GM19043 (cell line): Measurements from ENCODE around the gene PTCHD1.

Experiments
- ATAC-seq: cut with Tn5 transposase; IDR thresholded peaks from one replicate; pipeline ENCODE4 v1.9.1; 2021; ENCODE audit warnings: low read depth; ENCODE audit not compliant: unreplicated experiment

The PTCHD1 gene

DNA sequence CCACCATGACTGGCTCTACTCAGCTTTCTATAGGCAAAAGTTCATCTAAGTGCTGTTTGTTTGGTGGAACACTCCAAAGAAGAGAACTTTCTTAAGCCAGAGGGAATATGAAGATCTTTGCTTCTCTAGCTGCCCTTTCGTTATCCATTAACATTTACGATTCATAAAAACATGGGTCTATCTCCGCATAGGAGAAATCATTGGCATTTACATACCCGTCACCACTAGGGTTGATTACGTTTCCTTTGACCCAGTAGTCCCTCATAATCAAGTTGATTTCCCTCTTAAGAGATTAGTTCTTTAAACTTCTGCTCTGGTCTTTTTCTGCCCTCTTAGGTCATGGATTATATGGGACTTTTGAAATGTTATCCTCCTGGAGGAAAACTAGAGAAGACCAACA lies 57.5 kb downstream of the PTCHD1 start:
- ATAC-seq: no peak

DNA sequence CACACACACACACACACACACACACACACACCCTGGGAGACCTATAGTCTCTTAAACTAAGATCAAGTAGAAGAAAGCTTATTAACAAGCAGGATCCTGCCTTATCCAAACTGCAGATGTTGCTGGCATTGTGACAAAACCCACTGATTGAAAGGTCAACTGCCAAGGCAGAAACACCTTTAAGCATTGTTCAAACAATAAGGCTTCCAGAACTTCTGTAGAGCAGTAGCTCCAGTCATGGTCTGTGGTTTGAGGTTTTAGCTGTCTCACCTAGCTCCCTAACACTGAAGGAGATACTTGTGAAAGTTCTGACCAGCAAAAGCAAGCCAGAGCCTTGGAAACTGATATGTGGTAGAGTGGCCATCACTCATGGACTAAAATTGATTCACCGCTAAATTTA lies 59.8 kb downstream of the PTCHD1 start:
- ATAC-seq: no peak

DNA sequence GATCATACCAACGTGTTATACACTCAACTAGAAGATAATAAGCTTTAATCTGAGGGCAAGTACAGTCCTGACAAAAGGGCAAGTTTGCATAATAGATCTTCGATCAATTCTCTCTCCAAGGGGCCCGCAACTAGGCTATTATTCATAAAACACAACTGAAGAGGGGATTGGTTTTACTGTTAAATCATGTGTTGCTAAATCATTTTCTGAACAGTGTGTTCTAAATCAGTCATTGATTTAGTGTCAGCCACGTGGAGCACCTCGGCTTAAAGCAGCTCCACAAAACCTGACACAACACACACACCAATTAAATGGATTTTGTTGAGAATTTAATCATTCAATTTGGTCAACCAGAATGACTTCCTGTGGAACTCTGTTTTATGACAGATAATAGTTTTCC lies 61.6 kb downstream of the PTCHD1 start:
- ATAC-seq: no peak

DNA sequence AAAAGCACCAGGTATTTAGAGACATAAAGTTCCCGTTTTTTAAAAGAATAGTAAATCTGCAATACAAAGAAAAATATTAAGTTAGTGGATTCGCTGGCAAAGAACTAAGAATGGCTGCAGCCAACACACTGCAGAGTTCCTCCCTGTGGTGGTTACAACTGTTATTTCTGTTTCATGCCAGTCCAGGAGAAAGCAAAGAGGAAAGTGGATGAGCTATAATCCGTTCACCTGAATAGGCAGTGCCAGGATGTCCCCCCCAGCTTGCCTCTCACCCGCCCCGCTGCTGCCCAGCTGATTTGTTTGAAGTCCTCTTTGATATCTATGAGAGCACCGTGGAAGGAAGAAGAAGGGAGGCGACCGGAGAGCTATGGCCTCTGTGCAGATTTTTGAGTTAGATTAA lies 63.9 kb downstream of the PTCHD1 start:
- ATAC-seq: no peak

DNA sequence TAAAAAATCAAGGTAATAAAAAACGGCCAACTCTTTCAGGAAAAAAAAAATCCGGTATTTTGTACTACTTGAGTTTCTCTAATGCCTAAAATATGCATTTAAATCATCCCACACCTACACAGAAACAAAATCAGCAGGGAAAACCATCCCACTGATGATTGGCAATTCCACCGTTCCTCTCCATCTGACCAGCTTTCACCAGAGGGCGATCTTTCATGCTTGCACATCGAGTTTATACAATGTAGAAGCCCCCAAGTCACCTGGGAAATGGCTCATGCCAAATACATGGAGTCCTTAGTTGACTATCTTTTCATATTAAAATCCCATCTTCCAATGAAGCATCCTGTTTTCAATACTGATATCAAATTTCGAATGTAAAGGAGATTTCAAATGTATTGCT lies 69.2 kb downstream of the PTCHD1 start:
- no peak for ATAC-seq

DNA sequence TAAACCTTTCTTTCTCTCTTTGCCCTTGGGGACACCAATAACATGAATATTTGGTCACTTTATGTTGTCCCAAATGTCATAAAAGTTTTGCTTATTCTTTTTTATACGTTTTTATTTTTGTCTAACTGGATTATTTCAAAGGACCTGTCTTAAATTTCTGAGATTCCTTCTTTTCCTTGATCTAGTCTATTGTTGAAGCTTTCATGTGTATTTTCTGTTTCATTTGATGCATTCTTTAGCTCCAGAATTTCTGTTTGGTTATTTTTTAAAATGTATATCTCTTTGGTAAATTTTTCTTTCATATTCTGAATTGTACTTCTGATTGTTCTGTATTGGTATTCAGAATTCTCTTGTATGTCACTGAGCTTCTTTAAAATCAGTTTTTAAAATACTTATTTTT lies 88.3 kb downstream of the PTCHD1 start:
- no peak for ATAC-seq

DNA sequence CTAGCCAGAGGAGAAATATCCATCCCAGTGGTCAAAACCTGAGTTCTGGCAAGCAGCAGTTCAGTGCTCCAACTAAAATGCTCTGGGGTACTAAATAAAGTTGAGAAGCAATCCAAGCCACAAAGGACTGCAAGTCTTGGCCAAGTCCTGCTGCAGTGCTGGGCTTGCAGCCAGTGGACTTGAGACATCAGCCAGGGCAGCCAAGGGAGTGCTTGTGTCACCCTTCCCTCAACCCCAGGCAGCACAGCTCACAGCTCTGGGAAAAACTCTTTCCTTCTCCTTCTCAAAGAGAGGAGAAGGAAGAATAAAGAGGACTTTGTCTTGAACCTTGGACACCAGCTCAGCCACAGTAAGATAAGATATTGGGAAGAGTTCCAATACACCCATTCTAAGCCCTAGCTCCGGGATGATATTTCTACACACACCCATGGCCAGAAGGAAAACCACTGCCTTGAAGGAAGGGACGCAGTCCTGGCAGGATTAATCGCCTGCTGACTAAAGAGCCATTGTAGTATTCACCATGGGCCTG lies 99.8 kb downstream of the PTCHD1 start:
- ATAC-seq: no peak

DNA sequence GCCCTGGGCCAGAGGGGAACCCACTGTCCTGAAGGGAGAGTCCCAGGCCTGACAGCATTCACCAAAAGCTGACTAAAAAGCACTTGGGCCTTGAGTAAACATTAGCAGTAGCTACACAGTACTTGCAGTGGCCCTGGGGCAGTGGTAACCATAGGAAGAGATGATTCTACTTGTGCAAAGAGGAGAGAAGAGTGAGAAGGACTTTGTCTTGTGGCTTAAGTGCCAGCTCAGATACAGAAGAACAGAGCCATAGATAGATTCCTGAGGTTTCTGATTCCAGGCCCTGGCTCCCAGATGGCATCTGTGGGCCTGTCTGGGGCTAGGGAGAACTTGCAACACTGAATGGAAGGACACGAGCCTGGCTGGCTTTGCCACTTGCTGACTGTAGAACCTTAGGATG lies 100.5 kb downstream of the PTCHD1 start:
- ATAC-seq: no peak

DNA sequence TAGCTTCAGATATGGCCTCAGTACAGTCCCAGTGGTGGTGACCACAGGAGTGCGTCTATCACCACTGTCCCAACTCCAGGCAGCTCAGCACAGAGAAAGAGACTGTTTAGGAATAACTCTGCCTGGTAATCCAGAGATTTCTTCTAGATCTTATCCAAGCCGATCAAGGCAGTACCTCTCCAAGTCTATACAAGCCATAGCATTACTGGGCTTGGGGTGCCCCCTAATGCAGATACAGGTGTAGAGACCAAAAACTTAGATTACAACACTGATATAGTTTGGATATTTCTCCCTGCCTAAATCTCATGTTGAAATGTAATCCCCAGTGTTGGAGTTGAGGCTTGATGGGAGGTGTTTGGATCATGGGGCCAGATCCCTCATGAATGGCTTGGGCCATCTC lies 100.9 kb downstream of the PTCHD1 start:
- no peak for ATAC-seq

DNA sequence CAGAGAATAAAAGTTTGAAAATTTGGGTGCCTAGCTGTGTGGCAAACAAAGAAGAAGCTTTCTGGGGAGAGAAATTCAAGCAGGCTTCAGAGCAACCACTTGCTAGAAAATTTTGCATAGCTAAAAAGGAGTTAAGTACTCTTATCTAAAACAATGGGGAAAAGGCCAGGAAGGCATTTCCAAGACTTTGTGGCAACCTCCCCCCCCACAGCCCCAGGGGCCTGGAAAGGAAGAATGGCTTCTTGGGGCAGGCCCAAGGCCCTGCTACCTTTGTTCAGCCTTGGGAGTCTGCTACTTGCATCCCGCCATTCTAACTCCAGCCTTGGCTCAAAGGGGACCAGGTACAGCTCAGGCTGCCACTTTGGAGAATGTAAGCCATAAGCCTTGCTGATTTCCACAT lies 102.2 kb downstream of the PTCHD1 start:
- no peak for ATAC-seq

DNA sequence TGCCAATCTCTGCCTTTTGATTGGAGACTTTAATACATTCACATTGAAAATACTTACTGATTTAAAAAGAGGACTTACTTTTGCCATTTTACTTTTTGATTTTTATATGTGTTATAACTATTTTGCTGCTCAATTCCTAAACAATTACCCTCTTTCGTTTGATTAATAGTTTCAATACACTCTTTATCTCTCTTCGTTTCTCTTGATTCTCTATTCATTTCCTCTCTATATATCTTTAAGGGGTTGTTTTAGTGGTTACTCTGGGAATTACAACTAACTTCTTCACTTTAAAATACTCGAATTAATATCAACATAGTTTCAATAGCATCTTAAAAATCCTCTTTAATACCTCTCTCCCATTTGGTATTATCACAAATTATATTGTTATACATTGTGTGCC lies 116.6 kb downstream of the PTCHD1 start:
- ATAC-seq: no peak
